ENCODE results near the gene MYT1.

- TF ChIP-seq POLR2A (IDR thresholded peaks at IDR 0.05; ENCODE audit: low read depth, low read length) = no peak
- TF ChIP-seq POLR2AphosphoS5 (IDR thresholded peaks at IDR 0.05; ENCODE audit: low read depth, low read length) = no peak
- TF ChIP-seq POU2F2 (IDR thresholded peaks at IDR 0.05; ENCODE audit: low read depth, low read length) = no peak
- no peak for TF ChIP-seq SPI1 (IDR thresholded peaks at IDR 0.05; ENCODE audit: low read depth, low read length)
- TF ChIP-seq TAF1 (IDR thresholded peaks at IDR 0.05; ENCODE audit: low read depth, low read length) = no peak
Observed at GRCh38 chr20:64140956-64141355, 23.3 kb upstream of the MYT1 start.
